T-helper 22 cell (primary cell): ENCODE measurements around the gene PHETA1.
"Not testable (repeated sequence)": the region's sequence is repeated elsewhere in the genome, so short reads cannot be mapped to it uniquely, and the experiment has no call there.

ENCODE experiments used
- DNase-seq: peaks from one replicate; pipeline ENCODE4 v3.0.0-alpha.2; 2020; ENCODE audit warnings: low read depth

PHETA1 gene

GRCh38 chr12:111405149-111405858 is 36.4 kb upstream of the PHETA1 start:
- DNase-seq: peak; percentile 95

GRCh38 chr12:111404362-111405148 is 35.7 kb upstream of the PHETA1 start:
- DNase-seq: peak; percentile 38

GRCh38 chr12:111402490-111402824 is 33.6 kb upstream of the PHETA1 start:
- DNase-seq: not testable (repeated sequence)

GRCh38 chr12:111401167-111401605 is 32.3 kb upstream of the PHETA1 start:
- no peak for DNase-seq

- not testable (repeated sequence) for DNase-seq
Measured at GRCh38 chr12:111399741-111400404, 31.0 kb upstream of the PHETA1 start.

GRCh38 chr12:111398530-111398929 is 29.6 kb upstream of the PHETA1 start:
- no peak for DNase-seq

GRCh38 chr12:111396726-111397445 is 28.0 kb upstream of the PHETA1 start:
- peak; percentile 68 for DNase-seq

GRCh38 chr12:111396271-111396670 is 27.4 kb upstream of the PHETA1 start:
- not testable (repeated sequence) for DNase-seq

GRCh38 chr12:111395336-111396187 is 26.7 kb upstream of the PHETA1 start:
- DNase-seq: no peak

GRCh38 chr12:111394480-111394879 is 25.6 kb upstream of the PHETA1 start:
- DNase-seq: no peak

GRCh38 chr12:111393700-111394300 is 24.9 kb upstream of the PHETA1 start:
- no peak for DNase-seq

GRCh38 chr12:111390910-111391309 is 22.0 kb upstream of the PHETA1 start:
- no peak for DNase-seq

GRCh38 chr12:111389635-111390034 is 20.7 kb upstream of the PHETA1 start:
- no peak for DNase-seq

GRCh38 chr12:111387747-111388323 is 18.9 kb upstream of the PHETA1 start:
- DNase-seq: no peak

- DNase-seq: no peak
Measured at GRCh38 chr12:111386885-111387284, 18.0 kb upstream of the PHETA1 start.

- no peak for DNase-seq
Measured at GRCh38 chr12:111384596-111384995, 15.7 kb upstream of the PHETA1 start.

- DNase-seq: no peak
Measured at GRCh38 chr12:111379942-111380554, 11.2 kb upstream of the PHETA1 start.

GRCh38 chr12:111377440-111377839 is 8.5 kb upstream of the PHETA1 start:
- no peak for DNase-seq

GRCh38 chr12:111373231-111373630 is 4.3 kb upstream of the PHETA1 start:
- DNase-seq: not testable (repeated sequence)
